Breast epithelium (tissue), 4 donors: Measurements from ENCODE around the gene SPTBN2. TPM values are rescaled to one million over a fixed set of nuclear protein-coding genes. Genes with fewer than 3 reads are reported as not detected.

ENCODE experiments used
- DNase-seq, 2 donors: peaks; one replicate each; pipeline ENCODE4 v3.0.0-alpha.2; 2019; ENCODE audit warnings: low spot score in 2 of 2
- H3K27ac ChIP-seq, 2 donors: fragments of 200-600 bp; sonication (generic) in 1 of 2; one replicate each; pipeline ENCODE4 v1.5.1; 2016 to 2019; ENCODE audit warnings: mild to moderate bottlenecking in 1 of 2
- H3K27me3 ChIP-seq, 2 donors: fragments of 200-600 bp; sonication (generic) in 1 of 2; one replicate each; pipeline versions ENCODE4 v1.5.1 to v1.6.0; 2017 to 2019; ENCODE audit warnings: control low read depth in 1 of 2, mild to moderate bottlenecking in 1 of 2
- H3K36me3 ChIP-seq: fragments of 200-600 bp; one replicate; pipeline ENCODE4 v1.5.1; 2019
- H3K4me1 ChIP-seq, 2 donors: fragments of 200-600 bp; sonication (generic); one replicate each; pipeline ENCODE4 v1.5.1; 2016 to 2019; ENCODE audit warnings: control low read depth in 1 of 2
- H3K4me3 ChIP-seq, 3 donors: fragments of 200-600 bp; sonication (generic); 1 replicate in 2 of 3; 2 replicates in 1 of 3; pipeline ENCODE4 v1.5.1; 2016 to 2019; ENCODE audit warnings: mild to moderate bottlenecking in 3 of 3, moderate library complexity in 2 of 3
- H3K9me3 ChIP-seq, 2 donors: fragments of 200-600 bp; sonication (generic) in 1 of 2; one replicate each; pipeline ENCODE4 v1.5.1; 2016 to 2019; ENCODE audit warnings: control low read depth in 1 of 2
- POLR2A ChIP-seq: fragments of 450-650 bp; IDR thresholded peaks from one replicate; pipeline ENCODE4 v1.6.1; 2016; ENCODE audit warnings: antibody characterized with exemption, mild to moderate bottlenecking, moderate library complexity
- POLR2AphosphoS5 ChIP-seq, 3 donors: sonication (generic); formaldehyde crosslinking; IDR thresholded peaks; one replicate each; pipeline ENCODE4 v1.6.1; 2017; ENCODE audit warnings: antibody characterized with exemption in 3 of 3
- intact Hi-C: fragments of 100-400 bp; cut with DNase I; formaldehyde crosslinking; loops from one replicate; pipeline ENCODE4 v1.15.1; 2023; ENCODE audit warnings: low total_unique reads
- total RNA-seq, 3 donors: library from RNA; depleted of rRNA; stranded (reverse); fragments of >200 nt; gene quantifications; one replicate each; pipeline ENCODE4 v1.1.0, GENCODE V29; 2016
- TF ChIP-seq, protein P1 (sequence below), 3 donors: fragments of 450-650 bp; IDR thresholded peaks; one replicate each; pipeline ENCODE4 v1.5.1; 2016 to 2017; ENCODE audit warnings: antibody characterized with exemption in 3 of 3, mild to moderate bottlenecking in 3 of 3, moderate library complexity in 3 of 3

The SPTBN2 gene
- total RNA-seq, 3 donors from 2014 or later, result 1.1 to 28.7 (median 27.2) TPM

DNA sequence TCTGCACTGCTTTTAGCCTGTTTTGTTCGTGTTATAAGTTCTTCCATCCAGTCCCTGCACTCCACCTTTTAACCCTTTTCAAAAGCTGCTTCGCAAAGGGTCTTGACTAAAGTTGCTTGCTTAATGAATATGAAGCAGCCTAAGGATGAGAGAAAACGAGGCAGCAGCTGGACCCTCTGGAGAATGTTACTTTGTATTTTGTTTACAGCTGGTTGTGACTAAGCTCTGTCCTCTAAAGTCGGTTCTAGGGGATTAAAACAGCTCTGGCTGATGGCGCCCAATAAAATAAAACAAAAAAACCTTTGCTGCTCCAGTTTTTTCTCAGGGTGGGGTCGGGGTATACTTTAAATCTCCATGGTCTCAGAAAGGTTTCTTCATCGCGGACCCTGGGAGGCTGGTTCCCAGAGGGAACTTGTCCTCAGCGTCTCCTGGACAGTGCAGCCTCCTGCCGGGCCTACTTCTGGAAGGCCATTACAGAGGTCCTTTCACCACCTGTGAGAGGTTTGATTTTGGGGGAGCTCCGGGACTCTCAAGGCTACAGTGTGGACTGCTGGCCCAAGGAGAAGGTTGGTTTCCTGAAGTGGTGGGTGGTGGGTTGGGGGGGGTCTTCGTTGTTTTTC, 91.3 kb downstream of the SPTBN2 start:
- TF ChIP-seq, protein P1, sequence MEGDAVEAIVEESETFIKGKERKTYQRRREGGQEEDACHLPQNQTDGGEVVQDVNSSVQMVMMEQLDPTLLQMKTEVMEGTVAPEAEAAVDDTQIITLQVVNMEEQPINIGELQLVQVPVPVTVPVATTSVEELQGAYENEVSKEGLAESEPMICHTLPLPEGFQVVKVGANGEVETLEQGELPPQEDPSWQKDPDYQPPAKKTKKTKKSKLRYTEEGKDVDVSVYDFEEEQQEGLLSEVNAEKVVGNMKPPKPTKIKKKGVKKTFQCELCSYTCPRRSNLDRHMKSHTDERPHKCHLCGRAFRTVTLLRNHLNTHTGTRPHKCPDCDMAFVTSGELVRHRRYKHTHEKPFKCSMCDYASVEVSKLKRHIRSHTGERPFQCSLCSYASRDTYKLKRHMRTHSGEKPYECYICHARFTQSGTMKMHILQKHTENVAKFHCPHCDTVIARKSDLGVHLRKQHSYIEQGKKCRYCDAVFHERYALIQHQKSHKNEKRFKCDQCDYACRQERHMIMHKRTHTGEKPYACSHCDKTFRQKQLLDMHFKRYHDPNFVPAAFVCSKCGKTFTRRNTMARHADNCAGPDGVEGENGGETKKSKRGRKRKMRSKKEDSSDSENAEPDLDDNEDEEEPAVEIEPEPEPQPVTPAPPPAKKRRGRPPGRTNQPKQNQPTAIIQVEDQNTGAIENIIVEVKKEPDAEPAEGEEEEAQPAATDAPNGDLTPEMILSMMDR (IDR thresholded peaks at IDR 0.05), result peak in 1 of 3 donors; percentile 17
- TF ChIP-seq POLR2AphosphoS5 (IDR thresholded peaks at IDR 0.05) (no peak), POLR2A (no peak)
- Histone ChIP-seq H3K36me3 (no peaks in the 10 kb centered on the region), H3K4me3 (peak overlapping the region; percentile 74 to 91 (median 78)), H3K4me1 (peaks cover 0 to 39% of the 10 kb centered on the region in 2 donors), H3K9me3 (no peaks in the 10 kb centered on the region), H3K27me3 (no peaks in the 10 kb centered on the region), H3K27ac (peak overlapping the region; percentile 80 to 95)
- intact Hi-C loops, result no loop called here
- no peak for DNase-seq

DNA sequence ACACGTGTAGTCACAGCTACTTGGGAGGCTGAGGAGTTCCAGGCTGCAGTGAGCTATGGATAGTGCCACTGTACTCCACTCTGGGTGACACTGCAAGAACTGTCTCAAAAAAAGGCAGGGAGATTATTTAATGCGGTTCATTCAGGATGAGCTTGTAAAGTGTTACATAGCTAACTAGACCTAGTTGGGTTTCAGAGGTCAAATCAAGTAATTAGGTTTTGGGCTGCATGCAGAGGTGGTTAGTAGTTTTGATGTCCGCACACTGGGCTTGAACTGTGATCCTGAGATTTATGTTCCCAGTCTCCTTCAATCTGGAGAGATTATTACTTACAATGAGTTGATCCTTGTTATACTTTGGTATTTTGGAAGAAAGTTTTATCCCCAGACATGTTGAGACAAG, 92.6 kb downstream of the SPTBN2 start:
- H3K27ac ChIP-seq, result no peak overlapping the region
- TF ChIP-seq POLR2A (no peak), POLR2AphosphoS5 (IDR thresholded peaks at IDR 0.05) (no peak)
- TF ChIP-seq, protein P1 (IDR thresholded peaks at IDR 0.05), result no peak
- no peak for DNase-seq
- H3K27me3 ChIP-seq, result no peaks in the 10 kb centered on the region
- intact Hi-C loops, result no loop called here
- no peaks in the 10 kb centered on the region for H3K36me3 ChIP-seq
- no peak overlapping the region for H3K4me3 ChIP-seq
- H3K9me3 ChIP-seq, result no peaks in the 10 kb centered on the region
- peaks cover 0 to 27% of the 10 kb centered on the region in 2 donors for H3K4me1 ChIP-seq

Other genes with a start within 250 kb of the SPTBN2 start
- gene DPP3, start 248.8 kb downstream of the SPTBN2 start, total RNA-seq, result 10 to 100 TPM; 16.5 to 24.3 (median 16.7) TPM
- 10 to 100 TPM; 51.5 to 79.5 (median 63.8) TPM for gene BBS1, start 218.6 kb downstream of the SPTBN2 start, total RNA-seq
- gene ZDHHC24, start 183.2 kb downstream of the SPTBN2 start, total RNA-seq, result 10 to 100 TPM; 12.9 to 20.0 (median 14.1) TPM
- under 1 TPM in 2 of 3 donors, not detected in 1; under 0.01 to 0.16 TPM for gene ACTN3, start 182.3 kb downstream of the SPTBN2 start, total RNA-seq
- gene CTSF, start 160.6 kb downstream of the SPTBN2 start, total RNA-seq, result 100 to 1,000 TPM in 2 of 3 donors, 10 to 100 TPM in 1; 98.6 to 149 (median 116) TPM
- gene CCDC87, start 136.2 kb downstream of the SPTBN2 start, total RNA-seq, result under 1 TPM in 1 of 3 donors, not detected in 2; 0.15 TPM
- 10 to 100 TPM; 27.5 to 44.2 (median 33.1) TPM for gene CCS, start 136.0 kb downstream of the SPTBN2 start, total RNA-seq
- gene RBM14, start 112.6 kb downstream of the SPTBN2 start, total RNA-seq, result 10 to 100 TPM; 42.6 to 55.0 (median 54.6) TPM
- 10 to 100 TPM; 73.9 to 98.3 (median 81.0) TPM for gene RBM4, start 90.5 kb downstream of the SPTBN2 start, total RNA-seq
- 10 to 100 TPM; 14.9 to 43.8 (median 25.9) TPM for gene RBM4B, start 51.3 kb downstream of the SPTBN2 start, total RNA-seq
- gene RCE1, start 114.2 kb upstream of the SPTBN2 start, total RNA-seq, result 10 to 100 TPM; 10.7 to 23.9 (median 21.5) TPM
- 10 to 100 TPM in 2 of 3 donors, 1 to 10 TPM in 1; 5.2 to 14.4 (median 11.7) TPM for gene LRFN4, start 127.8 kb upstream of the SPTBN2 start, total RNA-seq
- 100 to 1,000 TPM in 1 of 3 donors, 10 to 100 TPM in 2; 35.4 to 137 (median 50.2) TPM for gene PC, start 229.2 kb upstream of the SPTBN2 start, total RNA-seq
- gene C11orf86, start 246.1 kb upstream of the SPTBN2 start, total RNA-seq, result not detected